ENCODE measurements around the gene ARL4C. TPM values are rescaled to one million over a fixed set of nuclear protein-coding genes. Genes with fewer than 3 reads are reported as not detected.

ARL4C gene
- total RNA-seq, 1 donor from 2014 or later, result 18.8 TPM

- H3K4me1 ChIP-seq, result no peaks in the 10 kb centered on the region
- H3K4me3 ChIP-seq, result no peak overlapping the region
- DNase-seq (ENCODE audit: low spot score in 2 of 2), result no peak
- intact Hi-C loops (cut with DNase I), result no loop called here
- H3K9me3 ChIP-seq, result no peaks in the 10 kb centered on the region
- TF ChIP-seq CTCF (IDR thresholded peaks at IDR 0.05), result no peak
- no peak overlapping the region for H3K27ac ChIP-seq
- no peaks in the 10 kb centered on the region for H3K27me3 ChIP-seq
- H3K36me3 ChIP-seq, result no peaks in the 10 kb centered on the region
Measured at GRCh38 chr2:234488486-234488885, 8.4 kb downstream of the ARL4C start.

DNA sequence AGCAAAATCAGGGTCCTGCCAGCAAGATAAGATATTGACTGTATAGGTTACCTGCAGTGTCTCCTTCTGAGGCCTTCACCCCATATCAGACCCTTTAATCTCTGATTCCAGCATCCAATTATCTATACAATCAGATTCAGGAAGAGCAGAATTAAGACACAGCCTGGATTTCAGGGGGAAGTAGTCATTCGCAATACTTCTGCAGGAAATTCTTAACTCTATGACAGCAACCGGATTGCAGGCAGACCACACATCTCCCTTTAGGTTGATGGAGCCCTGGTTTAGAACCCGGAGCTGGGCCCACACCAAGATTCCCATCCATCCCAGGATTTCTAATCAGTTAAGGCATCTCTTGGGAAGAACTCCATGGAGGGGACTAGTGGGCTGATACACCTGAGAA lies 9.5 kb downstream of the ARL4C start:
- no peaks in the 10 kb centered on the region for H3K27me3 ChIP-seq
- TF ChIP-seq CTCF (IDR thresholded peaks at IDR 0.05), result no peak
- H3K36me3 ChIP-seq, result no peaks in the 10 kb centered on the region
- no peak for DNase-seq (ENCODE audit: low spot score in 2 of 2)
- intact Hi-C loops (cut with DNase I), result no loop called here
- no peak overlapping the region for H3K4me3 ChIP-seq
- no peaks in the 10 kb centered on the region for H3K9me3 ChIP-seq
- H3K27ac ChIP-seq, result no peak overlapping the region
- no peaks in the 10 kb centered on the region for H3K4me1 ChIP-seq

- no peaks in the 10 kb centered on the region for H3K4me1 ChIP-seq
- no peak overlapping the region for H3K27ac ChIP-seq
- intact Hi-C loops (cut with DNase I), result no loop called here
- no peaks in the 10 kb centered on the region for H3K36me3 ChIP-seq
- H3K27me3 ChIP-seq, result no peaks in the 10 kb centered on the region
- TF ChIP-seq CTCF (IDR thresholded peaks at IDR 0.05), result peak in 1 of 3 experiments; percentile 22
- no peak overlapping the region for H3K4me3 ChIP-seq
- peak; percentile 31 to 71 for DNase-seq (ENCODE audit: low spot score in 2 of 2)
- H3K9me3 ChIP-seq, result no peaks in the 10 kb centered on the region
Measured at GRCh38 chr2:234483568-234484251, 13.2 kb downstream of the ARL4C start.

DNA sequence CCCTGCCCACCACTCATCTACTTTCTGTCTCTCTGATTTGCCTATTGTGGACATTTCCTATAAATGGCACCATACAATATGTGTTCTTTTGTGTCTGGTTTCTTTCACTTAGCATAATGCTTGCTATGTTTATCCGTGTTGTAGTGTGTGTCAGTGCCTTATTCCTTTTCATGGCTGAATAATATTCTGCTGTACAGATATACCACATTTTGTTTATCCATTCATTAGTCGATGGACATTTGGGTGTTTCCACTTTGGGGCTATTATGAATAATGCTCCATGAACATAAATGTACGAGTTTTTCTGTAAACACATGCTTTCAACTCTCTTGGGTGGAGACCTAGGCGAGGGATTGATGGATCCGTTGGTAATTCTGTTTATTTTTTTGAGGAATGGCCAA lies 15.6 kb downstream of the ARL4C start:
- Histone ChIP-seq H3K4me3 (no peak overlapping the region), H3K4me1 (no peaks in the 10 kb centered on the region), H3K36me3 (no peaks in the 10 kb centered on the region), H3K27ac (no peak overlapping the region), H3K9me3 (no peaks in the 10 kb centered on the region), H3K27me3 (no peaks in the 10 kb centered on the region)
- TF ChIP-seq CTCF (IDR thresholded peaks at IDR 0.05), result no peak
- DNase-seq (ENCODE audit: low spot score in 2 of 2), result no peak
- intact Hi-C loops (cut with DNase I), result no loop called here

GRCh38 chr2:234480337-234480736 lies 16.5 kb downstream of the ARL4C start:
- H3K4me3 ChIP-seq, result no peak overlapping the region
- no peak overlapping the region for H3K27ac ChIP-seq
- TF ChIP-seq CTCF (IDR thresholded peaks at IDR 0.05), result no peak
- no peaks in the 10 kb centered on the region for H3K27me3 ChIP-seq
- H3K9me3 ChIP-seq, result no peaks in the 10 kb centered on the region
- intact Hi-C loops (cut with DNase I), result no loop called here
- no peak for DNase-seq (ENCODE audit: low spot score in 2 of 2)
- H3K4me1 ChIP-seq, result no peaks in the 10 kb centered on the region
- H3K36me3 ChIP-seq, result no peaks in the 10 kb centered on the region

- H3K36me3 ChIP-seq, result no peaks in the 10 kb centered on the region
- no peaks in the 10 kb centered on the region for H3K4me1 ChIP-seq
- no peak for DNase-seq (ENCODE audit: low spot score in 2 of 2)
- no peaks in the 10 kb centered on the region for H3K9me3 ChIP-seq
- TF ChIP-seq CTCF (IDR thresholded peaks at IDR 0.05), result no peak
- H3K27me3 ChIP-seq, result no peaks in the 10 kb centered on the region
- H3K27ac ChIP-seq, result no peak overlapping the region
- intact Hi-C loops (cut with DNase I), result no loop called here
- no peak overlapping the region for H3K4me3 ChIP-seq
Measured at GRCh38 chr2:234479465-234479864, 17.4 kb downstream of the ARL4C start.
